HCT116 (cell line): ENCODE results near the gene ZC3H8. TPM values are rescaled to one million over a fixed set of nuclear protein-coding genes. Genes with fewer than 3 reads are reported as not detected.
A peak's percentile ranks its signal among the peaks of the same experiment; 100 is the strongest.

Experiments used
- ATAC-seq: fragments of 200-7000 bp; cut with Tn5 transposase; 2 replicates; pipeline ENCODE4 v1.9.1; 2020; ENCODE audit warnings: mild to moderate bottlenecking, moderate library complexity
- BruUV-seq: library from RNA; stranded (reverse); fragments of 400-500 nt; replicated peaks from 2 replicates; lab custom pipeline; 2021; lab: Mats Ljungman, UMichigan
- CTCF ChIA-PET: fragments of 300-600 bp; sonication (Branson Sonifier 250); formaldehyde crosslinking; loops from one replicate; lab custom pipeline; 2021; ENCODE audit warnings: antibody characterized with exemption; lab: Charles Lee
- POLR2A ChIA-PET: fragments of 300-600, 350-600 bp; sonication (Branson Sonifier 250); formaldehyde crosslinking; loops from one replicate; lab custom pipeline; 2021; ENCODE audit warnings: antibody characterized with exemption; lab: Charles Lee
- RAD21 ChIA-PET, 2 experiments: fragments of 300-600 bp; sonication (Branson Sonifier 250); formaldehyde crosslinking; loops; one replicate each; lab custom pipeline; 2023; ENCODE audit warnings: low total read pairs in 2 of 2; ENCODE audit not compliant: uncharacterized antibody in 2 of 2, unreplicated experiment in 2 of 2, low non-redundant PET in 1 of 2; lab: Charles Lee
- DNase-seq: peaks from one replicate; pipeline ENCODE4 v3.0.0-alpha.2; 2010; ENCODE audit warnings: low read depth, low spot score
- H2AFZ ChIP-seq: fragments of 200-600 bp; shearing (Covaris generic), sonication (generic); 2 replicates; pipeline ENCODE4 v1.6.1; 2017; ENCODE audit warnings: low read depth, mixed run types, mixed read lengths, antibody characterized with exemption, low read length; ENCODE audit not compliant: poor library complexity, severe bottlenecking
- H3K27ac ChIP-seq: 2 replicates; pipeline ENCODE4 v1.5.1; 2012; ENCODE audit warnings: low read depth, low read length
- H3K27me3 ChIP-seq: fragments of 200-600 bp; sonication (generic); 2 replicates; pipeline ENCODE4 v1.6.1; 2016; ENCODE audit warnings: mixed run types, low read length, mixed read lengths; ENCODE audit not compliant: insufficient read depth
- H3K36me3 ChIP-seq, 2 experiments: fragments of 200-500 bp in 1 of 2; fragments of 200-600 bp in 1 of 2; sonication (Bioruptor generic) in 1 of 2; sonication (generic) in 1 of 2; 2 replicates each; pipeline versions ENCODE4 v1.5.1 to v1.6.1; 2014 to 2016; ENCODE audit warnings: low read length in 2 of 2, inconsistent platforms in 1 of 2, mixed read lengths in 1 of 2, mixed run types in 1 of 2; ENCODE audit not compliant: insufficient read depth in 2 of 2, control insufficient read depth in 1 of 2
- H3K4me1 ChIP-seq, 2 experiments: fragments of 200-600 bp in 1 of 2; sonication (generic) in 1 of 2; 2 replicates each; pipeline versions ENCODE4 v1.5.1 to v1.6.1; 2012 to 2017; ENCODE audit warnings: low read length in 2 of 2, inconsistent platforms in 1 of 2, mild to moderate bottlenecking in 1 of 2, mixed read lengths in 1 of 2, mixed run types in 1 of 2, moderate library complexity in 1 of 2; ENCODE audit not compliant: insufficient read depth in 2 of 2, control insufficient read depth in 1 of 2
- H3K4me2 ChIP-seq: fragments of 200-600 bp; sonication (generic); 2 replicates; pipeline ENCODE4 v1.6.1; 2017; ENCODE audit warnings: mixed run types, low read length, mixed read lengths
- H3K4me3 ChIP-seq, 2 experiments: fragments of 200-600 bp in 1 of 2; sonication (generic) in 1 of 2; replicated peaks in 1 of 2; 2 replicates each; pipeline ENCODE4 v1.5.1; 2011 to 2016; ENCODE audit warnings: low read length in 2 of 2, control low read depth in 1 of 2, low read depth in 1 of 2, mild to moderate bottlenecking in 1 of 2, mixed read lengths in 1 of 2, mixed run types in 1 of 2
- H3K79me2 ChIP-seq: fragments of 200-600 bp; sonication (generic); 2 replicates; pipeline ENCODE4 v1.6.1; 2017; ENCODE audit warnings: mild to moderate bottlenecking, mixed run types, low read length, moderate library complexity, mixed read lengths; ENCODE audit not compliant: insufficient read depth
- H3K9ac ChIP-seq: fragments of 200-600 bp; sonication (generic); 2 replicates; pipeline ENCODE4 v1.6.1; 2016; ENCODE audit warnings: low read length, mixed read lengths
- H3K9me2 ChIP-seq: fragments of 200-600 bp; sonication (generic), shearing (Covaris generic); 2 replicates; pipeline ENCODE4 v1.6.1; 2017; ENCODE audit warnings: mixed run types, mild to moderate bottlenecking, moderate library complexity; ENCODE audit not compliant: insufficient read depth
- H3K9me3 ChIP-seq, 2 experiments: fragments of 200-500 bp in 1 of 2; fragments of 200-600 bp in 1 of 2; sonication (Bioruptor generic) in 1 of 2; sonication (generic) in 1 of 2; 2 replicates each; pipeline ENCODE4 v1.6.1; 2014 to 2017; ENCODE audit warnings: low read length in 2 of 2, mixed read lengths in 2 of 2, inconsistent platforms in 1 of 2, low read depth in 1 of 2, mild to moderate bottlenecking in 1 of 2, mixed run types in 1 of 2, moderate library complexity in 1 of 2; ENCODE audit not compliant: control insufficient read depth in 1 of 2, insufficient read depth in 1 of 2
- H4K20me1 ChIP-seq: fragments of 200-600 bp; sonication (generic), shearing (Covaris generic); 2 replicates; pipeline ENCODE4 v1.6.1; 2017; ENCODE audit warnings: mixed run types, mild to moderate bottlenecking, moderate library complexity; ENCODE audit not compliant: insufficient read depth
- CEBPB ChIP-seq: IDR thresholded peaks from 2 replicates; pipeline ENCODE4 v1.6.1; 2012; ENCODE audit warnings: low read depth
- EZH2 ChIP-seq: fragments of 200-600 bp; sonication (generic); IDR thresholded peaks from 2 replicates; pipeline ENCODE4 v1.6.1; 2017; ENCODE audit warnings: antibody characterized with exemption, mixed run types
- FOSL1 ChIP-seq: IDR thresholded peaks from 2 replicates; pipeline ENCODE4 v1.6.1; 2012; ENCODE audit warnings: low read depth
- POLR2AphosphoS5 ChIP-seq: IDR thresholded peaks from 2 replicates; pipeline ENCODE4 v1.6.1; 2011; ENCODE audit warnings: mild to moderate bottlenecking, low read depth, low read length, moderate library complexity
- RAD21 ChIP-seq: IDR thresholded peaks from 2 replicates; pipeline ENCODE4 v1.6.1; 2012; ENCODE audit warnings: low read depth, mild to moderate bottlenecking
- SIN3A ChIP-seq: IDR thresholded peaks from 2 replicates; pipeline ENCODE4 v1.6.1; 2012; ENCODE audit warnings: low read depth
- SRF ChIP-seq: IDR thresholded peaks from 2 replicates; pipeline ENCODE4 v1.6.1; 2012; ENCODE audit warnings: low read depth
- TCF7L2 ChIP-seq: IDR thresholded peaks from 2 replicates; pipeline ENCODE4 v1.7.0; 2011; ENCODE audit warnings: borderline replicate concordance, inconsistent platforms; ENCODE audit not compliant: insufficient read depth, insufficient read length; ENCODE audit errors: extremely low read depth
- YY1 ChIP-seq: IDR thresholded peaks from 2 replicates; pipeline ENCODE4 v1.6.1; 2011; ENCODE audit warnings: low read length, low read depth, moderate library complexity, mild to moderate bottlenecking; ENCODE audit not compliant: insufficient replicate concordance; ENCODE audit errors: extremely low read depth
- ZFX ChIP-seq: fragments of 450-650 bp; IDR thresholded peaks from 2 replicates; pipeline ENCODE4 v1.6.1; 2017
- intact Hi-C: fragments of 100-400 bp; cut with micrococcal nuclease; formaldehyde crosslinking; loops from 2 replicates; pipeline ENCODE4 v1.10.0; 2022
- total RNA-seq: library from RNA; stranded (reverse); gene quantifications from one replicate; pipeline ENCODE4 v1.2.1, GENCODE V29; 2021; ENCODE audit not compliant: unreplicated experiment
- TF ChIP-seq, protein P1 (sequence below): IDR thresholded peaks from 2 replicates; pipeline ENCODE4 v1.6.1; 2012

The ZC3H8 gene
- total RNA-seq, 1 experiment from 2014 or later = 13.4 TPM

DNA sequence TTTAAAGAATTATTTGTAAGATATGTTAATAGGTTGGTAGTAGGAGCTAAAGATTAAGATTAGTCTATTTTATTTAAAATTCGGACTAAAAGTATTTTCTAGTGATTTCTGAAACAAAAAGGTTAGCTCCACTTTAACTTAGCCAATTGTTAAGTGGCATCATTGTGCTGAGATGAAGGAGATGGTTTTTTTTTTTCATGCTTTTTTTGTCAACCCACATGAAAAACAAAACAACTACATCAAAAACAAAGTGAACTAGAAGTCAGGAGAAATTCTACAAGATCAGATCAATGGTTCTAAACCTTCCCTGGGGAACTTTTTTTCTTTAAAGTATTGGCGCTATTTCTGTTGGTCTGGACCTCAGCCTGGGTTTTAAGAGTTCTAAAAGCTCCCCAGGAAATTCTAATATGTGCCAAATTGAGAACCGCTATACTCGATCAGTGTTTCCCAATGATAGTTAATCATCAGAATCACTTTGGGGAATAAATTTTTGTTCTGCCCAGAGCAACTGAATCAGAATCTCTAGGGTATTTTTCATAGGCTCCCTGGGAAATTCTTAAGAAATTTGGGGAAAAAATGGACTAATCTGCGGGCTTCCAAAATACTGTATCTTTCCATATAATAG lies 22.9 kb upstream of the ZC3H8 start:
- Histone ChIP-seq H3K36me3 (no peaks in the 10 kb centered on the region), H4K20me1 (no peaks in the 10 kb centered on the region), H3K4me2 (no peak overlapping the region), H3K79me2 (peaks cover 9% of the 10 kb centered on the region; the same call in 1 of the 2 replicates), H3K9ac (no peak overlapping the region), H2AFZ (no peak overlapping the region), H3K9me2 (no peaks in the 10 kb centered on the region), H3K9me3 (no peaks in the 10 kb centered on the region), H3K27ac (no peak overlapping the region), H3K27me3 (no peaks in the 10 kb centered on the region), H3K4me1 (peaks cover 5 to 12% of the 10 kb centered on the region in 2 experiments; a peak in 3 of 4 replicates), H3K4me3 (no peak overlapping the region)
- DNase-seq (no peak), ATAC-seq (no peak)
- ChIA-PET CTCF (no interaction called here), RAD21 (no interaction called here), POLR2A (no interaction called here)
- no TSS peak for BruUV-seq
- TF ChIP-seq CEBPB (no peak), FOSL1 (no peak), EZH2 (no peak), SRF (no peak), RAD21 (no peak)
- intact Hi-C loops = loop anchor here (10.0 kb wide), 1 partner anchor 393 kb away; the partner anchor contains the start of gene ANAPC1

DNA sequence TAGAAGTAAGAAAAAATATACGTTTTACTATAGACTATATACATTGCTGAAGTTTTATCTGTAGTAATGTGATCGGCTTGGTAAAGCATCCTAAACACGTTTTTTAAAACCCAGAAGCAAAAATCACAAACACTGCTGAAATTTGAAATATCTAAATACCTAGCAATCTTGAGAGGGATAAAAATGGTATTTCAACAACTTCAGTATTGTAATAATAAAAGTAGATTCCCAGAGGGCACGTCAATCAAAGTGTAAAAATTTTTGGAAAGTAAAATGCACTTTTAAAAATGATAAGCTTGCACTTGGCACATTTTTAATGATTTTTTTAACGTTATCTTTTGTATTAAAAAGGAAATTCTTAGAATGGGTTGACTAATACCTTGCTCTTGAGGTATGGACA lies 22.1 kb upstream of the ZC3H8 start:
- Histone ChIP-seq H2AFZ (no peak overlapping the region), H3K36me3 (no peaks in the 10 kb centered on the region), H3K4me2 (peak overlapping the region; percentile 98), H3K4me1 (peaks cover 5 to 12% of the 10 kb centered on the region in 2 experiments; a peak in 3 of 4 replicates), H3K27ac (no peak overlapping the region), H4K20me1 (no peaks in the 10 kb centered on the region), H3K9ac (peak overlapping the region; percentile 93), H3K9me3 (no peaks in the 10 kb centered on the region), H3K9me2 (no peaks in the 10 kb centered on the region)
- CTCF ChIA-PET = no interaction called here
- DNase-seq (no peak), ATAC-seq (no peak)
- intact Hi-C loops = loop anchor here (10.0 kb wide), 1 partner anchor 392 kb away; the partner anchor contains the start of gene ANAPC1
- no TSS peak for BruUV-seq
- POLR2A ChIA-PET = no interaction called here
- no peak for TF ChIP-seq SIN3A
- no peak for TF ChIP-seq RAD21
- no peak for TF ChIP-seq TCF7L2
- TF ChIP-seq YY1 = no peak
- no peak for TF ChIP-seq POLR2AphosphoS5
- TF ChIP-seq ZFX = no peak
- no peak for TF ChIP-seq FOSL1
- TF ChIP-seq, protein P1, sequence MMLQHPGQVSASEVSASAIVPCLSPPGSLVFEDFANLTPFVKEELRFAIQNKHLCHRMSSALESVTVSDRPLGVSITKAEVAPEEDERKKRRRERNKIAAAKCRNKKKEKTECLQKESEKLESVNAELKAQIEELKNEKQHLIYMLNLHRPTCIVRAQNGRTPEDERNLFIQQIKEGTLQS = no peak
- TF ChIP-seq, all 23 proteins: peak for 0
- H3K27me3 ChIP-seq = no peaks in the 10 kb centered on the region
- H3K79me2 ChIP-seq = peaks cover 9% of the 10 kb centered on the region; the same call in 1 of the 2 replicates
- peak overlapping the region; percentile 76 to 86 for H3K4me3 ChIP-seq
- RAD21 ChIA-PET = no interaction called here
